ENCODE measurements around the gene CYTH3.

Gene CYTH3

GRCh38 chr7:6261699-6262098 is 10.7 kb downstream of the CYTH3 start:
- DNase-seq: no peak
- in situ Hi-C loops (cut with MboI; ENCODE audit: low pct_unique_long_range_greater_than_20kb, low sequenced_read_pairs): no loop called here

GRCh38 chr7:6260291-6261187 is 11.9 kb downstream of the CYTH3 start:
- in situ Hi-C loops (cut with MboI; ENCODE audit: low pct_unique_long_range_greater_than_20kb, low sequenced_read_pairs): no loop called here
- DNase-seq: no peak

- DNase-seq: no peak
- in situ Hi-C loops (cut with MboI; ENCODE audit: low pct_unique_long_range_greater_than_20kb, low sequenced_read_pairs): no loop called here
These were observed 13.2 kb downstream of the CYTH3 start for GRCh38 chr7:6259257-6259656.

- no peak for DNase-seq
- in situ Hi-C loops (cut with MboI; ENCODE audit: low pct_unique_long_range_greater_than_20kb, low sequenced_read_pairs): no loop called here
These were observed 13.8 kb downstream of the CYTH3 start for GRCh38 chr7:6258440-6259182.

- DNase-seq: no peak
- in situ Hi-C loops (cut with MboI; ENCODE audit: low pct_unique_long_range_greater_than_20kb, low sequenced_read_pairs): no loop called here
These were observed 14.7 kb downstream of the CYTH3 start for GRCh38 chr7:6257675-6258074.

GRCh38 chr7:6256677-6257535 is 15.5 kb downstream of the CYTH3 start:
- peak; percentile 67 for DNase-seq
- in situ Hi-C loops (cut with MboI; ENCODE audit: low pct_unique_long_range_greater_than_20kb, low sequenced_read_pairs): no loop called here

- in situ Hi-C loops (cut with MboI; ENCODE audit: low pct_unique_long_range_greater_than_20kb, low sequenced_read_pairs): no loop called here
- DNase-seq: no peak
These were observed 16.3 kb downstream of the CYTH3 start for GRCh38 chr7:6256109-6256483.

GRCh38 chr7:6254866-6255265 is 17.6 kb downstream of the CYTH3 start:
- DNase-seq: no peak
- in situ Hi-C loops (cut with MboI; ENCODE audit: low pct_unique_long_range_greater_than_20kb, low sequenced_read_pairs): no loop called here

GRCh38 chr7:6252748-6253147 is 19.7 kb downstream of the CYTH3 start:
- DNase-seq: no peak
- in situ Hi-C loops (cut with MboI; ENCODE audit: low pct_unique_long_range_greater_than_20kb, low sequenced_read_pairs): no loop called here

GRCh38 chr7:6252341-6252746 is 20.1 kb downstream of the CYTH3 start:
- in situ Hi-C loops (cut with MboI; ENCODE audit: low pct_unique_long_range_greater_than_20kb, low sequenced_read_pairs): no loop called here
- DNase-seq: no peak

- DNase-seq: no peak
- in situ Hi-C loops (cut with MboI; ENCODE audit: low pct_unique_long_range_greater_than_20kb, low sequenced_read_pairs): no loop called here
These were observed 20.8 kb downstream of the CYTH3 start for GRCh38 chr7:6251653-6252052.

GRCh38 chr7:6250364-6250833 is 22.0 kb downstream of the CYTH3 start:
- DNase-seq: no peak
- in situ Hi-C loops (cut with MboI; ENCODE audit: low pct_unique_long_range_greater_than_20kb, low sequenced_read_pairs): no loop called here

- DNase-seq: no peak
- in situ Hi-C loops (cut with MboI; ENCODE audit: low pct_unique_long_range_greater_than_20kb, low sequenced_read_pairs): no loop called here
These were observed 23.4 kb downstream of the CYTH3 start for GRCh38 chr7:6249043-6249442.

- DNase-seq: no peak
- in situ Hi-C loops (cut with MboI; ENCODE audit: low pct_unique_long_range_greater_than_20kb, low sequenced_read_pairs): no loop called here
These were observed 23.8 kb downstream of the CYTH3 start for GRCh38 chr7:6248581-6248980.

- no peak for DNase-seq
- in situ Hi-C loops (cut with MboI; ENCODE audit: low pct_unique_long_range_greater_than_20kb, low sequenced_read_pairs): no loop called here
These were observed 26.0 kb downstream of the CYTH3 start for GRCh38 chr7:6246251-6246917.

- no peak for DNase-seq
- in situ Hi-C loops (cut with MboI; ENCODE audit: low pct_unique_long_range_greater_than_20kb, low sequenced_read_pairs): no loop called here
These were observed 28.4 kb downstream of the CYTH3 start for GRCh38 chr7:6244021-6244420.

GRCh38 chr7:6243168-6243567 is 29.3 kb downstream of the CYTH3 start:
- in situ Hi-C loops (cut with MboI; ENCODE audit: low pct_unique_long_range_greater_than_20kb, low sequenced_read_pairs): no loop called here
- no peak for DNase-seq

GRCh38 chr7:6242561-6242960 is 29.9 kb downstream of the CYTH3 start:
- no peak for DNase-seq
- in situ Hi-C loops (cut with MboI; ENCODE audit: low pct_unique_long_range_greater_than_20kb, low sequenced_read_pairs): no loop called here

GRCh38 chr7:6241607-6241973 is 30.8 kb downstream of the CYTH3 start:
- DNase-seq: no peak
- in situ Hi-C loops (cut with MboI; ENCODE audit: low pct_unique_long_range_greater_than_20kb, low sequenced_read_pairs): no loop called here
